Choroid plexus epithelial cell (primary cell): ENCODE results near the gene XPO4.
"Not testable (repeated sequence)": the region's sequence is repeated elsewhere in the genome, so short reads cannot be mapped to it uniquely, and the experiment has no call there.

Experiments
- DNase-seq: peaks from one replicate; pipeline ENCODE4 v3.0.0-alpha.2; 2010; ENCODE audit warnings: low read depth
- H3K4me3 ChIP-seq: 2 replicates; pipeline ENCODE4 v1.5.1; 2011; ENCODE audit warnings: low read depth, mild to moderate bottlenecking, control low read depth, low read length, moderate library complexity
- TF ChIP-seq, protein P1 (sequence below): conservative IDR thresholded peaks from 2 replicates; pipeline ENCODE4 v1.5.1; 2011; ENCODE audit warnings: low read depth, mild to moderate bottlenecking, control low read depth, inconsistent platforms, low read length, moderate library complexity

Gene XPO4

DNA sequence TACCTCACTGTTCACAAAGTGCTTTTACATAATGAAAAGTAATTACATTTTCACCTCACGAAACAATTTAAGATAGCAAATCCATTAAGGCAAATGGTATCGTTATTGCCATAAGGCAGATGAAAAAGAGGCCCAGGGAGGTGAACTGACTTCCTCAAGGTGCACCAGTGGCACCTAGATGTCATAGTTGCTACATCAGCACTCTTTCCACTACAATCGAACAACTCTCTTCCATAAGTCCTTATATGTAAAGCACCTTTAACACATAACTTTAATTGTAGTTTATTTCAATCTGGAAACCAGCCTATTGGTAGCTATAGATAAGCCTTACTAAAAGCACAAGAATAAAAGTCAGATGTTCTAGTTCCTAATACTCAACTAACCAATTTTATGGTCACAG, 35.1 kb downstream of the XPO4 start:
- no peak for DNase-seq
- TF ChIP-seq, protein P1, sequence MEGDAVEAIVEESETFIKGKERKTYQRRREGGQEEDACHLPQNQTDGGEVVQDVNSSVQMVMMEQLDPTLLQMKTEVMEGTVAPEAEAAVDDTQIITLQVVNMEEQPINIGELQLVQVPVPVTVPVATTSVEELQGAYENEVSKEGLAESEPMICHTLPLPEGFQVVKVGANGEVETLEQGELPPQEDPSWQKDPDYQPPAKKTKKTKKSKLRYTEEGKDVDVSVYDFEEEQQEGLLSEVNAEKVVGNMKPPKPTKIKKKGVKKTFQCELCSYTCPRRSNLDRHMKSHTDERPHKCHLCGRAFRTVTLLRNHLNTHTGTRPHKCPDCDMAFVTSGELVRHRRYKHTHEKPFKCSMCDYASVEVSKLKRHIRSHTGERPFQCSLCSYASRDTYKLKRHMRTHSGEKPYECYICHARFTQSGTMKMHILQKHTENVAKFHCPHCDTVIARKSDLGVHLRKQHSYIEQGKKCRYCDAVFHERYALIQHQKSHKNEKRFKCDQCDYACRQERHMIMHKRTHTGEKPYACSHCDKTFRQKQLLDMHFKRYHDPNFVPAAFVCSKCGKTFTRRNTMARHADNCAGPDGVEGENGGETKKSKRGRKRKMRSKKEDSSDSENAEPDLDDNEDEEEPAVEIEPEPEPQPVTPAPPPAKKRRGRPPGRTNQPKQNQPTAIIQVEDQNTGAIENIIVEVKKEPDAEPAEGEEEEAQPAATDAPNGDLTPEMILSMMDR: no peak
- H3K4me3 ChIP-seq: no peak overlapping the region

DNA sequence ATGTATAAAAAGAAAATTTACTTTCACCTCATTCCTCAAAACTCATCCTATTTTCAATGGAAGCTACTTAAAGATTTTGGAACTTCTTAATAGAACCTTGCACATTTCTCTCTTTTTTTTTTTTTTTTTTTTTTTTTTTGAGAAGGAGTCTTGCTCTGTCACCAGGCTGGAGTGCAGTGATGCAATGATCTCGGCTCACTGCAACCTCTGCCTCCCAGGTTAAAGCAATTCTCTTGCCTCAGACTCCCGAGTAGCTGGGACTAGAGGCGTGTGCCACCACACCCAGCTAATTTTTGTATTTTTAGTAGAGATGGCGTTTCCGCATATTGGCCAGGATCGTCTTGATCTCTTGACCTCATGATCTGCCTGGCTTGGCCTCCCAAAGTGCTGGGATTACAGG, 40.9 kb downstream of the XPO4 start:
- H3K4me3 ChIP-seq, DNase-seq: not testable (repeated sequence)

DNA sequence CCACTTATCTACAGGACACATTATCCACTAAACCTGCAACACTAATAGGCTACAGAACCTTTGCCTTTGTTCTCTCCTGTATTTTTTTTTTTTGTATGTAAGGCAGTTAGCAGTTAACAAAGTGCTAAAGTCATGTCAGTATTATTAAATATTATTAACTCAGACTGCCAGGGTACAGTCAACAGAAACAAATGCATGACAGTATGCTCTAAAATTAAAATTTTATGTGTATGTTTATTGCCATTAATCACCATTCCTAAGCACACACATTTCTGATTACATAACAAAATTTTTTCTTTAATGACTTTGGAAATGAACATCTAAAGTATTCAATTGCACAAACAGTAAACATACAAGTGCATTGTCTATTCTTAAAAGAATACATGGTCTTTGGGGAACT, 41.7 kb downstream of the XPO4 start:
- no peak for DNase-seq
- H3K4me3 ChIP-seq: no peak overlapping the region
- TF ChIP-seq, protein P1: no peak

DNA sequence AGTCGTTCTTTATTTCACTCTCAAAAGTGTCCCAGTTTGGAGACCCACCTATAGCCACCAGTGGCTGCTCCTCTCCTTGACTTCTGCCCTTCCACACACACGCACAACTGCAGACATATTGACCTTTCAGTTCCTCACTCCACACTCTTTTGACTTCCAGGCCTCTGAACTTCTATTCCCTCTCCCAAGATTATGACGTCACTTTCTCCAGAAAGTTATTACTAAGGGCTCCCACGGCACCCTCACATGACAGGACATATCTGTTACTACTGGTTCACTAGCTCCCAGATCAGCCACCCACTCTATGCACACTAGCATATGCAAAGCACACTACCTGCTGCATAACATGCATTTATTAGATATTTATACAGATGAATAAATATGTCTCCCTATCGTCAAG, 45.9 kb downstream of the XPO4 start:
- TF ChIP-seq, protein P1: no peak
- H3K4me3 ChIP-seq: no peak overlapping the region
- DNase-seq: no peak

DNA sequence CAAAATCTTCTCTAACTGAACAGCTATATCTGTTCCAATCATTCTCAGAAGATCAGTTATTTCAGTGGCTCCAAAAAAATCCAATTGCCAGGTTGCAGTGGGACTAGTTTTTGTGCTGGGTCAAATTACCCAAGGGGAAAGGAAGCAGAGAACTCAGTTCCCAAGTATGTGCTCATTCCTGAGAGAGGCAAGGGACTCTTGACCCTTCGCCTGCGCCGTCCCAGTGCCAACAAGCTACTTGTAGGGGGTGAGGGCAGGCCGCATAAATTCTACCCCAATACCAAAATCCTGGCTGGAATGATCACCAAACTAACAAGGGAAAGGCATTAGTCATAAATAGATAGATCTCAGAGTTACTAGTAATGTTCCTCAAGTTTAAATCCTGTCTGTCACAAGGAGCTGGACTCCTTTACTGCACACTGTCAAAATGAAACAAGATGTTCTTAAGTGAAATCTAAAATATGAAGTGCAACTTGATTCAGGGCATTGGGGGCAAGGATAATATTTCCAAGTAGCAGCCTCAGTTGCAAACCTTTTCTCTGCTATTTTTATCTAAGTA, 50.6 kb downstream of the XPO4 start:
- TF ChIP-seq, protein P1: no peak
- no peak for DNase-seq
- H3K4me3 ChIP-seq: no peak overlapping the region

DNA sequence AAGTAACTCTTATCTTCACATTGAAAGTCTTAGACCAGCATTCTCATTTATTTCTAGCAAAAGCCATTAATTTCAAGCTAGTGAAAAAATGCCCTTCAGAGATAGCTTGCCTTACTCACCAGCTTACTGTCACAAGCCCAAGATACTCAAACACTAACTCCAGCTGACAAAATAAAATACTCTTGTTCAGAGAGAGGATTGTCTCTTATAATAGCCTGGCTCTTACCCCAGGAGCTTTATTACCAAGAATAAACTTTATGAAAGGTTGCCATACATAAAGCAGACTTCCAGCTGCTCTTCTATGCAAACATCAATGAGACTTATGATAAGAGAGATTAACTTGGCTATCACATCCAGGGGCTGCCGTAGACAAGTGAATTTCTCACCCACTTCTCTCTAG, 53.6 kb downstream of the XPO4 start:
- DNase-seq: no peak
- no peak overlapping the region for H3K4me3 ChIP-seq
- TF ChIP-seq, protein P1: no peak

DNA sequence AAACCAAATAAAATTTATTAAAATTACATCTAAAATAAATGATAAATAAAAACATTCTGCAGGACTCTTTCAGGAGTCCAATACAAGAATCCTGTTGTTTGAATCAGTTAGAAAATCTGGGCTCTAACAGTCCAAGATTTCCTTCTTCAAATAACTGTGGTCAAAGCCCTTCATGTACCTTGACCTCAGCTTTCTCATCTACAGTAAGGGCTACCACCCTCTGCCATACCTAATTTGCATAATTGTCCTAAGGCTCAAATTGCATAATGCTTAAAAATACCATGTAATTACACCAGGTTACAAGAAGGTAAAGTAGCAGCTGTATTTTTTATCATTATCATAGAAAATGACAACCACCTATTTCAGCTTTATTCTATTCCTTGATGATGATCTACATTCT, 54.3 kb downstream of the XPO4 start:
- TF ChIP-seq, protein P1: no peak
- no peak overlapping the region for H3K4me3 ChIP-seq
- DNase-seq: no peak
